Body of pancreas (tissue), 4 donors: ENCODE results near the gene FKBP2. TPM values are rescaled to one million over a fixed set of nuclear protein-coding genes. Genes with fewer than 3 reads are reported as not detected.

ENCODE experiments used
- ATAC-seq: fragments of 150-250 bp; one replicate; pipeline ENCODE4 v1.9.1; 2016
- DNase-seq, 4 donors: peaks; one replicate each; pipeline ENCODE4 v3.0.0-alpha.2; 2019
- H3K27ac ChIP-seq, 4 donors: fragments of 200-600 bp; sonication (generic); 1 replicate in 3 of 4; 2 replicates in 1 of 4; pipeline versions ENCODE4 v1.5.1 to v1.6.1; 2016 to 2019; ENCODE audit warnings: mild to moderate bottlenecking in 1 of 4, mixed read lengths in 1 of 4, moderate library complexity in 1 of 4
- H3K27me3 ChIP-seq, 2 donors: fragments of 200-600 bp; sonication (generic); one replicate each; pipeline ENCODE4 v1.6.0; 2016; ENCODE audit warnings: mild to moderate bottlenecking in 1 of 2
- H3K36me3 ChIP-seq, 2 donors: fragments of 200-600 bp; sonication (generic); replicated peaks in 1 of 2; 2 replicates each; pipeline ENCODE4 v1.5.1; 2016; ENCODE audit warnings: low read depth in 2 of 2; ENCODE audit not compliant: insufficient read depth in 1 of 2
- H3K4me1 ChIP-seq: fragments of 200-600 bp; sonication (generic); one replicate; pipeline ENCODE4 v1.6.0; 2016
- H3K4me3 ChIP-seq, 2 donors: fragments of 200-600 bp; sonication (generic); 1 replicate in 1 of 2; 2 replicates in 1 of 2; pipeline ENCODE4 v1.5.1; 2016 to 2019
- H3K9me3 ChIP-seq, 3 donors: fragments of 200-600 bp; sonication (generic); 1 replicate in 2 of 3; 2 replicates in 1 of 3; pipeline ENCODE4 v1.5.1; 2016
- CTCF ChIP-seq, 7 experiments: fragments of 450-650 bp in 4 of 7; fragments of 200-600 bp in 3 of 7; sonication (generic) in 3 of 7; IDR thresholded peaks; one replicate each; pipeline ENCODE4 v1.5.1; 2016 to 2019; ENCODE audit warnings: antibody characterized with exemption in 7 of 7
- POLR2A ChIP-seq, 3 donors: fragments of 450-650 bp; IDR thresholded peaks; one replicate each; pipeline ENCODE4 v1.6.1; 2016; ENCODE audit warnings: antibody characterized with exemption in 3 of 3, mild to moderate bottlenecking in 2 of 3
- WGBS, 2 donors: methylation state at CpG; one replicate each; pipeline ENCODE4 v1.1.5; 2017; 5-methylcytosine and 5-hydroxymethylcytosine counted together
- intact Hi-C: fragments of 100-400 bp; cut with DNase I; formaldehyde crosslinking; loops from one replicate; pipeline ENCODE4 v1.15.1; 2023
- total RNA-seq, 2 donors: library from RNA; depleted of rRNA; stranded (reverse); fragments of >200 nt; gene quantifications; one replicate each; pipeline ENCODE4 v1.1.0, GENCODE V29; 2016

The FKBP2 gene
- total RNA-seq, 2 donors from 2014 or later = 42.0 to 92.6 TPM

- Histone ChIP-seq H3K4me1 (peaks cover 9% of the 10 kb centered on the region), H3K27me3 (no peaks in the 10 kb centered on the region), H3K36me3 (peaks cover 12 to 15% of the 10 kb centered on the region in 2 donors), H3K27ac (peak within 1 kb of the TSS; percentile 5 to 72 (median 56)), H3K9me3 (no peaks in the 10 kb centered on the region), H3K4me3 (no peak within 1 kb of the TSS)
- DNase-seq (peak in 3 of 4 donors; percentile 27 to 75 (median 35)), ATAC-seq (no peak)
- WGBS, 2 donors = 78 to 84% methylated on average over 12 to 25 of the region's 27 CpGs
- TF ChIP-seq CTCF (IDR thresholded peaks at IDR 0.05) (no peak), POLR2A (IDR thresholded peaks at IDR 0.05) (peak in 1 of 3 donors; percentile 29)
- intact Hi-C loops = loop anchor here (5.0 kb wide), 1 partner anchor 91 kb away; no protein-coding TSS in a partner anchor
Observed at GRCh38 chr11:64206457-64207255, 34.2 kb upstream of the FKBP2 start, which contains the start of gene FERMT3. FERMT3 (plus strand) TSS chr11:64206721; CDS start chr11:64207365, 644 bp downstream.

- no peak overlapping the region for H3K4me3 ChIP-seq
- peak overlapping the region; percentile 5 to 72 (median 56) for H3K27ac ChIP-seq
- intact Hi-C loops = loop anchor here (5.0 kb wide), 1 partner anchor 90 kb away; no protein-coding TSS in a partner anchor
- no peaks in the 10 kb centered on the region for H3K9me3 ChIP-seq
- H3K36me3 ChIP-seq = peaks cover 12% of the 10 kb centered on the region in 2 donors
- DNase-seq = peak in 3 of 4 donors; percentile 32 to 63 (median 41)
- no peak for TF ChIP-seq CTCF (IDR thresholded peaks at IDR 0.05)
- peak in 2 of 3 donors; percentile 27 to 47 for TF ChIP-seq POLR2A (IDR thresholded peaks at IDR 0.05)
- peaks cover 9% of the 10 kb centered on the region for H3K4me1 ChIP-seq
- WGBS, 2 donors = 60 to 72% methylated on average over 18 to 28 of the region's 30 CpGs
- H3K27me3 ChIP-seq = no peaks in the 10 kb centered on the region
- ATAC-seq = peak; percentile 45
Observed at GRCh38 chr11:64207256-64208085, 33.4 kb upstream of the FKBP2 start.

- WGBS, 2 donors = 81 to 95% methylated on average over 15 to 23 of the region's 23 CpGs
- no peak overlapping the region for H3K4me3 ChIP-seq
- H3K9me3 ChIP-seq = no peaks in the 10 kb centered on the region
- intact Hi-C loops = loop anchor here (5.0 kb wide), 1 partner anchor 89 kb away; no protein-coding TSS in a partner anchor
- no peak for DNase-seq
- peaks cover 5 to 7% of the 10 kb centered on the region in 2 donors for H3K36me3 ChIP-seq
- H3K27ac ChIP-seq = peak overlapping the region in 2 of 4 donors; percentile 67 to 72
- no peaks in the 10 kb centered on the region for H3K27me3 ChIP-seq
- ATAC-seq = no peak
- TF ChIP-seq POLR2A (IDR thresholded peaks at IDR 0.05) (no peak), CTCF (IDR thresholded peaks at IDR 0.05) (no peak)
- peaks cover 9% of the 10 kb centered on the region for H3K4me1 ChIP-seq
Observed at GRCh38 chr11:64208086-64208795, 32.7 kb upstream of the FKBP2 start.

GRCh38 chr11:64208796-64209562 is 31.9 kb upstream of the FKBP2 start:
- no peaks in the 10 kb centered on the region for H3K36me3 ChIP-seq
- H3K4me1 ChIP-seq = peaks cover 9% of the 10 kb centered on the region
- H3K27ac ChIP-seq = no peak overlapping the region
- 83 to 86% methylated on average over 14 to 16 of the region's 18 CpGs for WGBS, 2 donors
- no peaks in the 10 kb centered on the region for H3K27me3 ChIP-seq
- H3K9me3 ChIP-seq = no peaks in the 10 kb centered on the region
- intact Hi-C loops = loop anchor here (5.0 kb wide), 1 partner anchor 88 kb away; no protein-coding TSS in a partner anchor
- DNase-seq (no peak), ATAC-seq (no peak)
- no peak overlapping the region for H3K4me3 ChIP-seq
- no peak for TF ChIP-seq CTCF (IDR thresholded peaks at IDR 0.05)
- no peak for TF ChIP-seq POLR2A (IDR thresholded peaks at IDR 0.05)
